T1000 (cell line): ENCODE results near the gene PKD2.
A peak's percentile ranks its signal among the peaks of the same experiment; 100 is the strongest.

Experiments
- DNase-seq: peaks from one replicate; lab custom pipeline; 2025; ENCODE audit warnings: mixed read lengths; lab: John Stamatoyannopoulos, UW

The PKD2 gene

DNA sequence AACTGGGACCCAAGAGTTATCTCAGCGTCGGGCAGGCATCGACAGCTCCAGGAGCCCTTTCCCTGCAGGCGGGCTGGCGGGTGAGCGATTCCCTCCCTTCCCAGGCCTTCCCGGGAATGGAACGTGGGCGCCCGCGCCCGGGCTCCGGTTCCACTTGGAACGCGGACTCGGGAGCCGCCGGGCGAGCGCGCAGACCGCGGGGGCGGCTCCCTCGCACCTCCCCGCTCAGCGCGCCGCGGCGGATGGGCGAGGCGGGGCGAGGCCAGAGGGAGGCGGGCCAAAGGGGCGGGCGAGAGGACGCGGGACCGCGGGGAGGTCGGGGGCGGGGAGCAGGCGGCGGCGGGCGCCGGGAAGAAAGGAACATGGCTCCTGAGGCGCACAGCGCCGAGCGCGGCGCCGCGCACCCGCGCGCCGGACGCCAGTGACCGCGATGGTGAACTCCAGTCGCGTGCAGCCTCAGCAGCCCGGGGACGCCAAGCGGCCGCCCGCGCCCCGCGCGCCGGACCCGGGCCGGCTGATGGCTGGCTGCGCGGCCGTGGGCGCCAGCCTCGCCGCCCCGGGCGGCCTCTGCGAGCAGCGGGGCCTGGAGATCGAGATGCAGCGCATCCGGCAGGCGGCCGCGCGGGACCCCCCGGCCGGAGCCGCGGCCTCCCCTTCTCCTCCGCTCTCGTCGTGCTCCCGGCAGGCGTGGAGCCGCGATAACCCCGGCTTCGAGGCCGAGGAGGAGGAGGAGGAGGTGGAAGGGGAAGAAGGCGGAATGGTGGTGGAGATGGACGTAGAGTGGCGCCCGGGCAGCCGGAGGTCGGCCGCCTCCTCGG, at the start of gene PKD2:
Gene PKD2 (plus strand): TSS at position 332 of the 818 bp plus-strand sequence. CDS start 99 bp downstream, at position 431.
- peak; percentile 64 for DNase-seq

DNA sequence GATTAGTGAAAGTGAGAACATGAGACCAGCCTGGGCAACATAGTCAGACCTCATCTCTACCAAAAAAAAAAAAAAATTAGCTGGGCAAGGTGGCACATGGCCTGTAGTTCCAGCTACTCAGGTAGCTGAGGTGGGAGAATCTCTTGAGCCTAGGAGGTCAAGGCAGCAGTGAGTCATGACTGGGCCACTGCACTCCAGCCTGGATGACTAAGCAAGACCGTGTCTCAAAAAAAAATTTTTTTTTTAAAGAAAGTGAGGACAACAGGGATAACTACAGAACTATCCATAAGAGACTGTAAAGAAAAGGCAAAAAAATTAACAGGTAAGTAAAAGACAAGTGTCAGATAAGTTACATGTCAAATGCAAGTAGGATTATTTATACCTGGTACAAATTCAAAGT, 45.4 kb upstream of the PKD2 start:
- DNase-seq: no peak

DNA sequence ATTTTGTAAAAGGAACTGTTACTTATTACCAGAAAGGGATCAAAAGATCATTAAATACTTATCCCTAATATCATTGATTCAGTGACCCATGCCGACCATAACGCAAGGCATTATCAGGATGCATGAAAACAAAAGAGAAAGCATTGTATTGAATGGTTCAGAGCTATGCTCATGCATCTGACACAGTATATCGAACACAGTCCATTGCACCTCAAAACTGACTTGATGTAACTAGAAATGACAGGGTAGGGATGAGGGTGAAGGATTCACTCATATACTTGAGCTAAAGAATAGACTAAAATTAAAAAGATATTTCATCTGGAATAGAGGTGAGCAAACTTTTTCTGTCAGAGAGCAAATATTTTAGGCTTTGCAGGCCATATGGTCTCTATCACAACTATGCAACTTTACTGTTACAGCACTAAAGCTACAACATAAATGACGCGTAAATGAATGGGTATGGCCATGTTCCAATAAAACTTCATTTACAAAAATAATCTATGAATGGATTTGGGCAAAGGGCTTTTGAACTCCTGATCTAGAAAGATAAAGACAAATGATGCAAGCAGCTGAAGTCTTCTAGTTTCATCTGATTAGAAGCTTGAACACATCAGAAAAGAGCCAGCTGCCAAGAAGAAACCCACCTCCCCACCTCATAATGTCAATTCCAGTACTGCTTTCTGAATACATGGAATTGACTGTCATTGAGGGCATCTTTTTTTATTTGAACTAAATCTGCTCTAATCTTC, 44.9 kb upstream of the PKD2 start:
- DNase-seq: no peak

DNA sequence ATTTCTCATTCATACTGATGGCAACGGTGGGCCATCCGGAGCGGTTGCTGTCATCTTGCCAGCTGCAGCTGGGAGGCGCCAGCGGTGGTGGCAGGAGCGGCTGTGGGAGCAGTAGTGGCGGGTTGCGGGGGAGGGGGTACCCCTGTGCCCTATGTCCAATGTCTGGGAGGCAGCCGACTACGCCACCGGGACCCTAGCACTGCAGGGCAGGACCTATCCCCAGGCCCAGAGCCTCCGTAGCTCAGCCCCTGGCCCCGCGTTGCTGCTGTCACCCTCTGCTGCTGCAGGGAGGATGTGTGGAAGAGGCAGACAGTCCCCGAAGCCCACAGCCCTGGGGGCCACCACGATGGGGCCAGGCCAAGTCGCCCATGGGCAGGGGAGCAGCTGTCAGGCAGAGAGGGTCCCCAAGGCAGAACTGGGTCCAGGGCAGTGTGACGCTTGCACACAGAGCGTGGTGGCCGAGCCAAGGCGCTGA, 41.9 kb upstream of the PKD2 start:
- DNase-seq: no peak

DNA sequence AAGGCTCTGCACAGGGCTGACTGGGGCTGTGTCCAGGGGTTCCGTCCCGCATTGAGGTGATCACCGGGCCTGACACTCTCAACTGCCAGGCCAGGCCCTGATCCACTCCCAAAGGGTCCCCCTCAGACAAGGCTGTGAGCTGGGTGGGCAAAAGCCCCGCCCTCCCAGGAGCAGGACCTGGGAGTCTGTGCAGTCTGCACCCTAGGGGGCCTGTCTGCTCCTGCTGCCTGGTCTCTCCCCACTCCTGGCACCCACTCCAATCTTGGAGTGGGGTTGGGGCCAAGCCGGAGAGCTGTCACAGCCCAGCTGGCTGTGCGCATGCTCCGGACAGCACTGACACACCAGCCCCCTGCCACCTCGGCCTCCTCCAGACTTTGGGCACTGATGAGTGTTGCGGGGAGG, 41.3 kb upstream of the PKD2 start:
- DNase-seq: no peak

DNA sequence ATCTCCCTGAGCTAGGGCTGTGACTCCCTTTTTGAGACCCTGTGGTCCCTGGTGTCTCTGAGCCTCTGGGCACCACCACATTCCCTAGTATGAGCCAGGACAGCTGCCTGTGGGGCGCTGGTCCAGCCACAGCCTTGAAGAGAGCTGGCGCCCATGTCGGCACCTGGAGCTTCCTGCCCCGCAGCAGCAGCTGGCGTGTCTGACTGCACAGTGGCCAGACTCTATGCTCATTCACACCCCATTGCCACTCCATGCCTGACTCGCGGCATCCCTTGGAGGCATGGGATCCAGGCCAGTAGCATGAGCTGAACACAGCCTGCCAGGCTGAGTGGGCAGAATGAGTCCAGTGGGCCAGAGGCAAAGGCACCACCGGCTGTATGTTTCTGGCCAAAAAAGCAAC, 40.2 kb upstream of the PKD2 start:
- no peak for DNase-seq

DNA sequence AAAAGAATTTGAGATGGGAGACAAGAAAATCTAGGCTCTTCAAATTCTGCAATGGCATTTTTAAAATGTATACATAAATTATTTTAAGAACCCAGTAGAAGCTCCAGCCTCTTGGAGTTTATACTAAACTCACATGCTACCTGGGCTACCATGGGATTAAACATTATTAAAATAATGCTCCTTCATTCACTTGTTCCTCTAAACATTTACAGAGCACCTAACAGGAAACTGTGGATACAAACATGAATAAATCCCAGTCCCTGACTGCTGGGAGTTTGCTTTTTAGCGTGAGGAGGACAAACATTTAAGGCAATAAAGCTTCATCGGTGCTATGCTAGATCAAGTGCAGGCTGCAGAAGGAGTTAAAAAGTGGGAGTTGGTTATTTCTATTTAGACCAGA, 37.3 kb upstream of the PKD2 start:
- no peak for DNase-seq

DNA sequence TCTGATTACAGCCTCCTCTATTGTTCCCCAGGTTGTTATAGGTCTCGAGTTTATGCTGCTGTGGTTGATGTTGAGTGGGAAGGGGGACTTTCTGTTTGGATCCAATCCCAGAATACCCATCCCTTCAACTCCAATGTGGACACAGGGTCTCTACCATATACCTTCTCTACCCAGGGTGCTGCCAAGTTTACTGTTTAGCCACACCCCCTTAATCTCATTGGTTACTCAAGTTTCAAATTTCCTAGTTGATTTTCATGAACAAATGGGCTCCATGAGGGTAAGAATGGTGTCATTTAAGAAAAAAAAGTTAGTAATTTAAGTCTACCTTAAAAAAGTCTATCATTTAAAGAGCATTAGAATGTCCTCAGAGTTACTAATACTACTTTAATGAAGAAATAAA, 35.6 kb upstream of the PKD2 start:
- no peak for DNase-seq

DNA sequence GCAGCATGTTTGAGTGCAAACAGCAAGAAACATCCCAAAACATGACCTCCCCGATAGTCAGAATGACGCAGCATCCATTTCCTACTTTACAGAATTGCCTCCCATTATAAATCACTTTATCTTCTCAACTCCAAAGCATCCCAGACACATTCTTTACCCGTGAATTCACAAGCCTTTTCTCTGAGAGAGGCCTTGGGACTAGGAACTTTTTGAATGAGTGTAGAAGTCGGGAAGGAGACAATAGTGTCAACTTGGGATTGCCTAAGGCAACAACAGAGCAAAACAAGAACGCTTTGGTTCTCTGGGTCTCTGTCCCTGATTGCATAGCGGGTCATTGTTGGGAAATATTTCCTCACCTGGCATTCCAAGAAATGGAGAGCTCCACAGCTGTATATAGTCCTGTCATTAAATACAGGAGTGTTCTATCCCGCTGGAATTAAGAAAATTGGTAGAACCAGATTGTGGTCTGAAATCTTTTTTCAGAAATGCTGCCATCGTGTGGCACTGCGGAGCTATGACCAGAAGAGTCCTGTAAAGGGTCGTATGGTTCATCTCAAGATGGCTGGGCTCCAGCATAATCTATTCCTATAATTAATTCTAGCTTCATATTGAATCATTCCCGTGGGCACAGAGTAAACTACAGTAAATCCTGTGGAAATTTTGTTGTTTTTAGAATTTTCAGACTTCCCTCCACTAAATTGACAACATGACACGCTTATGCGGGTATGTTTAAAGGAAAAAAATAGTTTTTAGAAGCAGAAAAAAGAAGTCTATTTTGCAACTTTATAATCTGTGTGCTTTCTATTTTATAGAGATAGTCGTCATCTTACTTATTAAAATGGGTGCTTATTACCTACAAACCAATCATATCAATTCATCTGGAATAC, 33.9 kb upstream of the PKD2 start:
- peak; percentile 54 for DNase-seq

DNA sequence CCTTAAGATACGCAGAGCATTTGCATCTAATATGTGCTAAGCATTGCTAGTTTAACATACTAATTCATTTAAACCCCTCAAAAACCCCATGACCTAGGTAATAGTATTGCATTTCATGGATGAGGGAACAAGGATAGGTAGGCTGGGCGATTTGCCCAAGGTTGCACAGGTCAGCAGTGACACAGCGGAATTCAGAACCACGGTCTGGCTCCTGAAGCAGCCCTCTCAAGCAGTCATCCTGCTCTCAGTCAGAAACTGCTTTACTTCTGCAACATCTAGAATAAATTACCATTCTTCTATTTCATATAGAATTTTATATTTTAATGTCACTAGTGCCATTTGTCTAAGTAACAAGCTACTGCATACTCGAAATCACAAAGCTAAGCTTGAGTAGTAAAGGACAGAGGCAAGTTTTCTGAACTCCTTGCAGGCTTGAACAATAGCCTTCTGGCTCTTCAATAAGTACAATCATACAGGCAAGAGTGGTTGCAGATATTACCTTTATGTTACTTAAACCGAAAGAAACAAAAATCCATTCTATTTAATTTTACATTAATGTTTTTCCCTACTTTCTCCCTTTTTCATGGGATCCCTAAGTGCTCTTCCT, 32.5 kb upstream of the PKD2 start:
- no peak for DNase-seq

DNA sequence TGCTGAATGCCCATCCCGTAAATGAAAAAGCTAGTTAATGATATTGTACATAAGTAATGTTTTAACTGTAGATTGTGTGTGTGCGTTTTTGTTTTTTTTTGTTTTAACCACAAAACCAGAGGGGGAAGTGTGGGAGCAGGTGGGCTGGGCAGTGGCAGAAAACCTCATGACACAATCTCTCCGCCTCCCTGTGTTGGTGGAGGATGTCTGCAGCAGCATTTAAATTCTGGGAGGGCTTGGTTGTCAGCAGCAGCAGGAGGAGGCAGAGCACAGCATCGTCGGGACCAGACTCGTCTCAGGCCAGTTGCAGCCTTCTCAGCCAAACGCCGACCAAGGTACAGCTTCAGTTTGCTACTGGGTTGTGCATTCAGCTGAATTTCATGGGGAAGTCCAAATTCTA, 32.0 kb upstream of the PKD2 start, which contains the start of gene SPP1:
Gene SPP1 (plus strand): TSS at position 249 of the 400 bp plus-strand sequence. CDS start 1,182 bp downstream, outside the sequence.
- no peak for DNase-seq

DNA sequence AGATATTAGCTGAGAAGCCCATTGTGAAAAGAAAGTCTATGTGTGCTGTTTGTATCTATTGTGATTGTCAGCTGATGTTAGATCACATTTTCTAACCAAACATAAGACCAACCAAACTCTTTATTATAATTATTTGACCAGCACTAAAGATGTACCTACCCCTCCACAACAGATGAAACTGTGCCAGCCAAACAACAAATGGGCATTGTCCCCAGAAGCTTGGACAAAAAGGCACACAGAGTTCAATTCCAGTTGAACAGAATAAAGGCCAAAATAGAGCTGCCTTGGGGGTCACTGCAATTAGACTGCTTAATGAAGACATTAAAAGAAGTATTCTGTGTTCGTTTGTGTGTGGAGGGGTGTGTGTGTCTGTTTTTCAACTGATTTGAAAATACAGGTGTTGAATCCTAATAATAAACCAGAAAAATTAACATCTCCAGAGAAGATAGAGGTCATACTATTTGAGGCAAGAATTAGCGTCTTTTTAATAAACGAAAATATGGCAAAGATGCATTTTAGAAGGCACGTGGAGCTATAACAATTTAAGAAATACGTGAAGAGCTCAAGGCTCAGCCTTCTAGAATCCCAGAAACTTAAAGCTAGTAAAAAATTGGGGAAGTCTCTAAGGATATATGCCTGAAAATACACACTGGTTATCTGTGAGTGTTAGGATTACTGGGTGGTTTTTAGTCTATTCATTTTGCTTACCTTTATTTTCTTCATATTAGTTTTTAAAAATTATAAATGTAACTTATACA, 29.7 kb upstream of the PKD2 start:
- DNase-seq: no peak

DNA sequence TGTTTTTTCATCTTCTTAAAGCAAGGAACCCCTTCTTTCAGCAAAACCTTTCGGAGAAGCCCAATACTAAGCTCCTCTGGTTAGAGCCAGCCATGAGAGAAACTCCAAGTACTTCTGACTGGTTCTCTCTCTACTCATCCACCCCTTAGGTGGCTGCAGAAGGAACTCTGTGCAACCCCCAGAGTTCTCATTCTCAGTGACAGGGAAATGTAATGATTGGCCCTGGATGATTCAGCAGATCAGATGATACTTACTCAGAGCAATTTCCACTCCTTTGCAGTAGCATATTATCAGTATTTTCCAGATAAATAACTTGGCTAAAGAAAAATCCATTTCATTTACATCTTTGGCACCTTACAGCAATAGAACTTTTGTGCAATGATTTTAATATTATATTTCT, 28.8 kb upstream of the PKD2 start:
- DNase-seq: no peak

DNA sequence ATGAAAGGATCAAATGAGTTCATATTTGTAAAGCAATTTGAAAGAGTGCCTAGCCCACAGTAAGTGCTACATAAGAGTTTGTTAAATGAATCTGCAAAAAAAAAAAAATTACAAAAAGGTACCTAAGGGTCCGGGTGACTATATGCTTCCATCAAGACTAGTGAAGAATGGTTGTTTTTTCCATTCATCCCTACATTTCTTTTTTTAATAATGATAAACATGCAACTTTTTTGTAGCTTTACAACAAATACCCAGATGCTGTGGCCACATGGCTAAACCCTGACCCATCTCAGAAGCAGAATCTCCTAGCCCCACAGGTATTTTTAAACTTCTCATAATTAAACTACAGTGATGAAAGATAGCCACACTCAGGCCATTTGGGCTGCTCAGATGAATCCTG, 27.6 kb upstream of the PKD2 start:
- DNase-seq: no peak

DNA sequence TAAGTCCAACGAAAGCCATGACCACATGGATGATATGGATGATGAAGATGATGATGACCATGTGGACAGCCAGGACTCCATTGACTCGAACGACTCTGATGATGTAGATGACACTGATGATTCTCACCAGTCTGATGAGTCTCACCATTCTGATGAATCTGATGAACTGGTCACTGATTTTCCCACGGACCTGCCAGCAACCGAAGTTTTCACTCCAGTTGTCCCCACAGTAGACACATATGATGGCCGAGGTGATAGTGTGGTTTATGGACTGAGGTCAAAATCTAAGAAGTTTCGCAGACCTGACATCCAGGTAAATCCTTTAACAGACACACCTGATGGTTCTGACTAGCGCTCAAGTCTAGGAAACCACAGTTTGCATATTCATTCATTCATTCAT, 25.9 kb upstream of the PKD2 start:
- no peak for DNase-seq

DNA sequence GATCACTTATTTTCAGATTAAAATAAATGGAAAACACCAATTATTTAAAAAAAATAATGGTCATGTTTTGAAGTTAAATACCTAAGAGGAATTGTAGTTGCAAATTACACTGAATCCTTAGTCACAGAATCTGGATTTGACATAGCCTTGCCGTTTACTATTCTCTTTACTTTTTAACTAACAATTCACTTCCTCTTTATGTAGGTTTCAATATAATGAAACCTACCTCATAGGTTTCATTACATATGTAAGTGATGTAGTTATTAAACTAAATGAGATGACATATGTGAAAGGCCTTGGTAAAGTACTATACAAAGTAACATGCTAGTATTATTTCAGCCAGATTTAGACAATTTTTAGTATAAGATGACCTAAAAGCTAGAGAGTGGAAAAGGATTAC, 25.4 kb upstream of the PKD2 start:
- DNase-seq: no peak

DNA sequence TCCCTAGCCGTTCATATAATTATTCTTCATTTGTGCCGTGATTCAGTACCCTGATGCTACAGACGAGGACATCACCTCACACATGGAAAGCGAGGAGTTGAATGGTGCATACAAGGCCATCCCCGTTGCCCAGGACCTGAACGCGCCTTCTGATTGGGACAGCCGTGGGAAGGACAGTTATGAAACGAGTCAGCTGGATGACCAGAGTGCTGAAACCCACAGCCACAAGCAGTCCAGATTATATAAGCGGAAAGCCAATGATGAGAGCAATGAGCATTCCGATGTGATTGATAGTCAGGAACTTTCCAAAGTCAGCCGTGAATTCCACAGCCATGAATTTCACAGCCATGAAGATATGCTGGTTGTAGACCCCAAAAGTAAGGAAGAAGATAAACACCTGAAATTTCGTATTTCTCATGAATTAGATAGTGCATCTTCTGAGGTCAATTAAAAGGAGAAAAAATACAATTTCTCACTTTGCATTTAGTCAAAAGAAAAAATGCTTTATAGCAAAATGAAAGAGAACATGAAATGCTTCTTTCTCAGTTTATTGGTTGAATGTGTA, 24.9 kb upstream of the PKD2 start:
- DNase-seq: no peak

DNA sequence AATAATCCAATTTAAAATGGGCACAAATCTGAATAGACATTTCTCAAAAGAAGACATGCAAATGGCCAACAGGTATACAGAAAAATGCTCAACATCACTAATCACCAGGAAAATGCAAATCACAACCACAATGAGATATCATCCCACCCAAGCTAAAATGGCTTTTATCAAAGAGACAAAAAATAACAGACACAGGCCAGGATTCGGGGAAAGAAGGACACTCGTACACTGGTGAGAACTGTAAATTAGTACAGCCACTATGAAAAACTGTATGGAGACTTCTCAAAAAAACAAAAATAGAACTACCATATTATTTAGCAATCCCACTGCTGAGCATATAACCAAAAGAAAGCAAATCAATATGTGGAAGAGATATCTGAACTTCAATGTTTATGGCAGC, 23.4 kb upstream of the PKD2 start:
- DNase-seq: no peak

DNA sequence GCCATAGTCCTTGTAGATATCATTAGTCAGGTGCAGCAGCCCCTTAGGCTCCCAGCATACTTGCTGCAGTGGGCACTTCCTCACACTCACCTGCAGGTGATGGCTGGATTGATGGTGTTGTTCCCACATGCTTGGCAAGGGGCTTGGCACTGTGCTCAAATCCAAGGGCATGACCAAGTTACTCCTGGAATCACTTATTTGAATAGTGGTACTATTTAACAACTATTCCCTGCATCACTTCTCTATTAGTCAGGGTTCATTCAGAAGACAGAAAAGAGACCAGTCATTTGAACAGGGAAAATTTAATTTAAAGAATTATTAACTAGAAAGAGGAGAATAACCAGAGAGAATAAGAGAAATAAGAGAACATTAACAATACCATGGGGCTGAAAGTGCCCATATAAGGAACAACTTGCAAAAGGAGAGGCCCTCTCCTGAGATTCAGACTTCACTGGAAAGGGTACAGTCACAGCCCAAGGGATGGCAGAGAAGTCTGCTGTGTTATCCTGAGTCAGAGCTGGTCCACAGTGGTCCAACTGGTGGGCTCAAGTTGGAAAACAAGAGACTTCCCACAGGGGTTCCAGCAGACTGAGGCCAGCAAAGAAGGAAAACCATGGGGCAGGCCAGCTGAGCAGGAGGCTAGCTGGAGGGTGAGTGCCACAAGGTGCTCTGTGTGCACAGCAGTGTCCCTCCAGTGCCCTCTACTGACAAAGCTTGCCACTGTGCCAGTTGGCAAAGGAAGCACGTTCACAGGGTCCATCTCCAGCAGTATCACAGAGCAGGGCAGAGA, 22.1 kb upstream of the PKD2 start:
- no peak for DNase-seq

DNA sequence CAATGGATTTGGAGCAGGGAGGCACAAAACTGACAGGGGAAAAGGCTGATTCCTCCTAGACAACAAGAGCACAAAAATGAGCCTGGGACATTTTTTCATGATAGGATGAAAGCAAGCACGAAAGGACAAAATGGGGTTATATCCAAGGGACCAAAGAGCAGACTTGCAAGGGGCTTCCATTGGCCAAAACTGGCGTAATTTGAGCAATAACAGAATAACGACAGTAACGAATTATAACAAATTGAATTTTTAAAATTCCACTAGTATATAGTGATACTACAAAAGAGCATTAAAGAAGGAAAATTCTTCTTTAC, 21.6 kb upstream of the PKD2 start:
- DNase-seq: no peak
